ENCODE measurements around the gene ARHGAP32. TPM values are rescaled to one million over a fixed set of nuclear protein-coding genes. Genes with fewer than 3 reads are reported as not detected.

Gene ARHGAP32
- total RNA-seq, 1 experiment from 2014 or later, result 27.8 TPM

GRCh38 chr11:128963744-128964325, 228.3 kb downstream of the ARHGAP32 start:
- Histone ChIP-seq H3K9ac (ENCODE audit: low read length) (no peak overlapping the region), H3K36me3 (ENCODE audit: control insufficient read depth in 1 of 2, insufficient read depth in 2 of 2, low read length in 2 of 2) (no peaks in the 10 kb centered on the region), H2AFZ (ENCODE audit: low read depth, low read length, poor library complexity, severe bottlenecking) (no peak overlapping the region), H4K20me1 (ENCODE audit: insufficient read depth) (no peaks in the 10 kb centered on the region), H3K9me3 (ENCODE audit: control insufficient read depth in 1 of 2, insufficient read depth in 1 of 2, low read depth in 1 of 2, low read length in 2 of 2) (no peaks in the 10 kb centered on the region), H3K27ac (ENCODE audit: low read depth, low read length) (no peak overlapping the region), H3K27me3 (ENCODE audit: insufficient read depth, low read length) (no peaks in the 10 kb centered on the region), H3K4me3 (replicated peaks in 1 of 2; ENCODE audit: low read depth in 1 of 2, low read length in 2 of 2) (no peak overlapping the region), H3K4me1 (ENCODE audit: control insufficient read depth in 1 of 2, insufficient read depth in 2 of 2, low read length in 2 of 2) (no peaks in the 10 kb centered on the region), H3K9me2 (ENCODE audit: insufficient read depth) (no peaks in the 10 kb centered on the region), H3K4me2 (ENCODE audit: low read length) (no peak overlapping the region), H3K79me2 (ENCODE audit: insufficient read depth, low read length) (no peaks in the 10 kb centered on the region)
- intact Hi-C loops (cut with micrococcal nuclease), result no loop called here
- RAD21 ChIA-PET (ENCODE audit: low non-redundant PET in 1 of 2, low total read pairs in 2 of 2, uncharacterized antibody in 2 of 2, unreplicated experiment in 2 of 2), result no interaction called here
- POLR2A ChIA-PET, result no interaction called here
- CTCF ChIA-PET, result no interaction called here
- ATAC-seq (no peak), DNase-seq (ENCODE audit: low read depth, low spot score) (no peak)
- no peak for TF ChIP-seq EZH2phosphoT487 (IDR thresholded peaks at IDR 0.05; ENCODE audit: borderline replicate concordance)
- no peak for TF ChIP-seq ZBTB33 (IDR thresholded peaks at IDR 0.05; ENCODE audit: extremely low read depth, insufficient replicate concordance, low read length)
- TF ChIP-seq POLR2AphosphoS5 (IDR thresholded peaks at IDR 0.05; ENCODE audit: low read depth, low read length), result no peak
- no peak for TF ChIP-seq FOSL1 (IDR thresholded peaks at IDR 0.05; ENCODE audit: low read depth)
- no peak for TF ChIP-seq ZFX (IDR thresholded peaks at IDR 0.05)
- no peak for TF ChIP-seq CBX3 (IDR thresholded peaks at IDR 0.05; ENCODE audit: low read depth)
- no peak for TF ChIP-seq EGR1 (IDR thresholded peaks at IDR 0.05; ENCODE audit: low read depth)
- TF ChIP-seq MAX (IDR thresholded peaks at IDR 0.05), result no peak
- TF ChIP-seq ELF1 (IDR thresholded peaks at IDR 0.05; ENCODE audit: borderline replicate concordance, low read depth), result no peak
- no peak for TF ChIP-seq TCF7L2 (IDR thresholded peaks at IDR 0.05; ENCODE audit: borderline replicate concordance, extremely low read depth, insufficient read depth, insufficient read length)
- TF ChIP-seq CEBPB (IDR thresholded peaks at IDR 0.05; ENCODE audit: low read depth), result no peak
- no peak for TF ChIP-seq ATF3 (IDR thresholded peaks at IDR 0.05)
- TF ChIP-seq REST (IDR thresholded peaks at IDR 0.05; ENCODE audit: low read depth), result no peak
- TF ChIP-seq SP1 (IDR thresholded peaks at IDR 0.05; ENCODE audit: low read depth), result no peak
- no peak for TF ChIP-seq SIN3A (IDR thresholded peaks at IDR 0.05; ENCODE audit: low read depth)
- TF ChIP-seq SRF (IDR thresholded peaks at IDR 0.05; ENCODE audit: low read depth), result no peak
- TF ChIP-seq ZNF274 (IDR thresholded peaks at IDR 0.05; ENCODE audit: low read depth, low read length), result no peak
- no peak for TF ChIP-seq JUND (IDR thresholded peaks at IDR 0.05)
- TF ChIP-seq EZH2 (IDR thresholded peaks at IDR 0.05), result no peak
- no peak for TF ChIP-seq CTCF (IDR thresholded peaks at IDR 0.05 in 2 of 3, conservative IDR thresholded peaks at IDR 0.05 in 1 of 3; ENCODE audit: borderline replicate concordance in 1 of 3, insufficient read depth in 1 of 3, low read depth in 2 of 3, low read length in 2 of 3)
- no TSS peak for BruUV-seq (replicated peaks)
